Cardiac muscle cell (in vitro differentiated cells and primary cell): ENCODE measurements around the gene MYMK. TPM values are rescaled to one million over a fixed set of nuclear protein-coding genes. Genes with fewer than 3 reads are reported as not detected.

Source experiments
- DNase-seq, 2 donors: peaks; one replicate each; pipeline versions ENCODE4 v3.0.0 to v3.0.0-alpha.2; 2010 to 2017; ENCODE audit warnings: low read depth in 1 of 2, low spot score in 1 of 2
- H3K27ac ChIP-seq: fragments of 200-600 bp; sonication (generic); 2 replicates; pipeline ENCODE4 v1.5.1; 2016
- H3K27me3 ChIP-seq: fragments of 200-600 bp; sonication (generic); 2 replicates; pipeline ENCODE4 v1.6.0; 2016; ENCODE audit warnings: control low read depth
- H3K36me3 ChIP-seq: fragments of 200-600 bp; sonication (generic); 2 replicates; pipeline ENCODE4 v1.5.1; 2016; ENCODE audit warnings: control low read depth
- H3K4me1 ChIP-seq: fragments of 200-600 bp; sonication (generic); 2 replicates; pipeline ENCODE4 v1.8.1; 2017; ENCODE audit warnings: low read depth, mild to moderate bottlenecking, mixed run types
- H3K4me3 ChIP-seq: fragments of 200-600 bp; sonication (generic); 2 replicates; pipeline ENCODE4 v1.5.1; 2016; ENCODE audit warnings: mild to moderate bottlenecking
- H3K9me3 ChIP-seq: fragments of 200-600 bp; sonication (generic); 2 replicates; pipeline ENCODE4 v1.5.1; 2017; ENCODE audit warnings: low read depth, mild to moderate bottlenecking, control low read depth
- CTCF ChIP-seq: IDR thresholded peaks from 2 replicates; pipeline ENCODE4 v1.5.1; 2012; ENCODE audit warnings: low read depth, mild to moderate bottlenecking, low read length
- polyA plus RNA-seq: library from polyadenylated mRNA; unstranded; fragments of >200 nt; fragmentation: Nextera tagmentation; extraction: Ambion mirVana; gene quantifications from 2 replicates; pipeline ENCODE4 v1.2.1, GENCODE V29; 2016
- total RNA-seq: library from RNA; depleted of rRNA; stranded (reverse); fragments of >200 nt; gene quantifications from 2 replicates; pipeline ENCODE4 v1.2.3, GENCODE V29; 2016

The MYMK gene
- total and polyA plus RNA-seq, 2 experiments from 2014 or later, result not detected

GRCh38 chr9:133518706-133519449 lies 5.9 kb downstream of the MYMK start:
- Histone ChIP-seq H3K36me3 (no peaks in the 10 kb centered on the region), H3K9me3 (no peaks in the 10 kb centered on the region), H3K27ac (no peak overlapping the region), H3K4me3 (no peak overlapping the region), H3K4me1 (peaks cover 8% of the 10 kb centered on the region), H3K27me3 (no peaks in the 10 kb centered on the region)
- TF ChIP-seq CTCF, result no peak
- no peak for DNase-seq

GRCh38 chr9:133518200-133518599 lies 6.6 kb downstream of the MYMK start:
- no peak overlapping the region for H3K27ac ChIP-seq
- no peaks in the 10 kb centered on the region for H3K27me3 ChIP-seq
- DNase-seq, result no peak
- H3K36me3 ChIP-seq, result no peaks in the 10 kb centered on the region
- no peak for TF ChIP-seq CTCF
- no peak overlapping the region for H3K4me3 ChIP-seq
- peaks cover under 1% of the 10 kb centered on the region for H3K4me1 ChIP-seq
- no peaks in the 10 kb centered on the region for H3K9me3 ChIP-seq

GRCh38 chr9:133517711-133518110 lies 7.0 kb downstream of the MYMK start:
- no peaks in the 10 kb centered on the region for H3K36me3 ChIP-seq
- no peaks in the 10 kb centered on the region for H3K9me3 ChIP-seq
- no peak for DNase-seq
- no peaks in the 10 kb centered on the region for H3K4me1 ChIP-seq
- TF ChIP-seq CTCF, result no peak
- H3K27me3 ChIP-seq, result no peaks in the 10 kb centered on the region
- H3K4me3 ChIP-seq, result no peak overlapping the region
- H3K27ac ChIP-seq, result no peak overlapping the region

GRCh38 chr9:133516961-133517350 lies 7.8 kb downstream of the MYMK start:
- no peaks in the 10 kb centered on the region for H3K36me3 ChIP-seq
- H3K27ac ChIP-seq, result no peak overlapping the region
- no peak overlapping the region for H3K4me3 ChIP-seq
- H3K9me3 ChIP-seq, result no peaks in the 10 kb centered on the region
- TF ChIP-seq CTCF, result no peak
- no peak for DNase-seq
- H3K27me3 ChIP-seq, result no peaks in the 10 kb centered on the region
- H3K4me1 ChIP-seq, result no peaks in the 10 kb centered on the region

GRCh38 chr9:133516256-133516960 lies 8.4 kb downstream of the MYMK start:
- no peaks in the 10 kb centered on the region for H3K9me3 ChIP-seq
- no peaks in the 10 kb centered on the region for H3K27me3 ChIP-seq
- no peak overlapping the region for H3K4me3 ChIP-seq
- H3K27ac ChIP-seq, result no peak overlapping the region
- no peaks in the 10 kb centered on the region for H3K4me1 ChIP-seq
- no peak for TF ChIP-seq CTCF
- no peak for DNase-seq
- H3K36me3 ChIP-seq, result no peaks in the 10 kb centered on the region
